ENCODE data around the gene DAGLA. TPM values are rescaled to one million over a fixed set of nuclear protein-coding genes. Genes with fewer than 3 reads are reported as not detected.
"Not testable (repeated sequence)": the region's sequence is repeated elsewhere in the genome, so short reads cannot be mapped to it uniquely, and the experiment has no call there.

DAGLA gene
- total RNA-seq, 1 experiment from 2014 or later: not detected

- no peaks in the 10 kb centered on the region for H3K27me3 ChIP-seq (ENCODE audit: low read length)
- no peak overlapping the region for H2AFZ ChIP-seq (ENCODE audit: low read length)
- H3K9me2 ChIP-seq (replicated peaks; ENCODE audit: insufficient read depth, low read length): no peaks in the 10 kb centered on the region
- H3K27ac ChIP-seq (ENCODE audit: low read length): no peak overlapping the region
- no peak for DNase-seq
- H3K4me2 ChIP-seq (ENCODE audit: low read depth, low read length, poor library complexity, severe bottlenecking): no peak overlapping the region
- H3K36me3 ChIP-seq (ENCODE audit: insufficient read depth, low read length): no peaks in the 10 kb centered on the region
- no peaks in the 10 kb centered on the region for H3K4me1 ChIP-seq (ENCODE audit: low read length)
- no peak overlapping the region for H3K9ac ChIP-seq (ENCODE audit: low read length)
- no peaks in the 10 kb centered on the region for H4K20me1 ChIP-seq (ENCODE audit: insufficient read depth, low read depth, low read length)
- no peak overlapping the region for H3K4me3 ChIP-seq (ENCODE audit: low read length)
- no peaks in the 10 kb centered on the region for H3K79me2 ChIP-seq (ENCODE audit: low read length)
- H3K9me3 ChIP-seq (ENCODE audit: low read length): no peaks in the 10 kb centered on the region
Observed at GRCh38 chr11:61657566-61658290, 22.5 kb upstream of the DAGLA start.

- Histone ChIP-seq H3K9me3 (ENCODE audit: low read length) (no peaks in the 10 kb centered on the region), H2AFZ (ENCODE audit: low read length) (no peak overlapping the region), H3K4me2 (ENCODE audit: low read depth, low read length, poor library complexity, severe bottlenecking) (no peak overlapping the region), H3K36me3 (ENCODE audit: insufficient read depth, low read length) (no peaks in the 10 kb centered on the region), H3K27me3 (ENCODE audit: low read length) (no peaks in the 10 kb centered on the region), H4K20me1 (ENCODE audit: insufficient read depth, low read depth, low read length) (no peaks in the 10 kb centered on the region), H3K4me3 (ENCODE audit: low read length) (no peak overlapping the region), H3K9ac (ENCODE audit: low read length) (no peak overlapping the region), H3K9me2 (replicated peaks; ENCODE audit: insufficient read depth, low read length) (no peaks in the 10 kb centered on the region), H3K27ac (ENCODE audit: low read length) (no peak overlapping the region), H3K4me1 (ENCODE audit: low read length) (no peaks in the 10 kb centered on the region), H3K79me2 (ENCODE audit: low read length) (no peaks in the 10 kb centered on the region)
- no peak for DNase-seq
Observed at GRCh38 chr11:61659413-61660196, 20.6 kb upstream of the DAGLA start.

GRCh38 chr11:61660997-61661396, 19.2 kb upstream of the DAGLA start:
- H3K4me3 ChIP-seq (ENCODE audit: low read length); H3K36me3 ChIP-seq (ENCODE audit: insufficient read depth, low read length); H3K4me2 ChIP-seq (ENCODE audit: low read depth, low read length, poor library complexity, severe bottlenecking); H3K4me1 ChIP-seq (ENCODE audit: low read length); DNase-seq; H3K9me2 ChIP-seq (replicated peaks; ENCODE audit: insufficient read depth, low read length); H3K79me2 ChIP-seq (ENCODE audit: low read length); H3K27me3 ChIP-seq (ENCODE audit: low read length); H3K27ac ChIP-seq (ENCODE audit: low read length); H2AFZ ChIP-seq (ENCODE audit: low read length); H3K9me3 ChIP-seq (ENCODE audit: low read length); H4K20me1 ChIP-seq (ENCODE audit: insufficient read depth, low read depth, low read length); H3K9ac ChIP-seq (ENCODE audit: low read length): not testable (repeated sequence)

GRCh38 chr11:61666684-61667297, 13.4 kb upstream of the DAGLA start:
- H2AFZ ChIP-seq (ENCODE audit: low read length): no peak overlapping the region
- no peaks in the 10 kb centered on the region for H3K9me3 ChIP-seq (ENCODE audit: low read length)
- H3K27ac ChIP-seq (ENCODE audit: low read length): no peak overlapping the region
- no peaks in the 10 kb centered on the region for H3K4me1 ChIP-seq (ENCODE audit: low read length)
- H3K79me2 ChIP-seq (ENCODE audit: low read length): no peaks in the 10 kb centered on the region
- no peak overlapping the region for H3K9ac ChIP-seq (ENCODE audit: low read length)
- DNase-seq: no peak
- no peaks in the 10 kb centered on the region for H4K20me1 ChIP-seq (ENCODE audit: insufficient read depth, low read depth, low read length)
- H3K36me3 ChIP-seq (ENCODE audit: insufficient read depth, low read length): no peaks in the 10 kb centered on the region
- no peaks in the 10 kb centered on the region for H3K9me2 ChIP-seq (replicated peaks; ENCODE audit: insufficient read depth, low read length)
- H3K4me3 ChIP-seq (ENCODE audit: low read length): no peak overlapping the region
- H3K27me3 ChIP-seq (ENCODE audit: low read length): no peaks in the 10 kb centered on the region
- H3K4me2 ChIP-seq (ENCODE audit: low read depth, low read length, poor library complexity, severe bottlenecking): no peak overlapping the region

GRCh38 chr11:61667684-61668305, 12.4 kb upstream of the DAGLA start:
- Histone ChIP-seq H3K27me3 (ENCODE audit: low read length) (no peaks in the 10 kb centered on the region), H3K79me2 (ENCODE audit: low read length) (no peaks in the 10 kb centered on the region), H3K4me2 (ENCODE audit: low read depth, low read length, poor library complexity, severe bottlenecking) (no peak overlapping the region), H3K9ac (ENCODE audit: low read length) (no peak overlapping the region), H3K36me3 (ENCODE audit: insufficient read depth, low read length) (no peaks in the 10 kb centered on the region), H3K9me3 (ENCODE audit: low read length) (no peaks in the 10 kb centered on the region), H3K9me2 (replicated peaks; ENCODE audit: insufficient read depth, low read length) (no peaks in the 10 kb centered on the region), H3K4me1 (ENCODE audit: low read length) (no peaks in the 10 kb centered on the region), H4K20me1 (ENCODE audit: insufficient read depth, low read depth, low read length) (no peaks in the 10 kb centered on the region), H3K27ac (ENCODE audit: low read length) (no peak overlapping the region), H2AFZ (ENCODE audit: low read length) (no peak overlapping the region), H3K4me3 (ENCODE audit: low read length) (no peak overlapping the region)
- DNase-seq: no peak

GRCh38 chr11:61669417-61669816, 10.8 kb upstream of the DAGLA start:
- H3K27ac ChIP-seq (ENCODE audit: low read length): no peak overlapping the region
- H2AFZ ChIP-seq (ENCODE audit: low read length): no peak overlapping the region

GRCh38 chr11:61670626-61671025, 9.6 kb upstream of the DAGLA start:
- Histone ChIP-seq H3K9me2 (replicated peaks; ENCODE audit: insufficient read depth, low read length) (no peaks in the 10 kb centered on the region), H2AFZ (ENCODE audit: low read length) (no peak overlapping the region), H3K9ac (ENCODE audit: low read length) (no peak overlapping the region), H3K9me3 (ENCODE audit: low read length) (no peaks in the 10 kb centered on the region), H3K27me3 (ENCODE audit: low read length) (no peaks in the 10 kb centered on the region), H3K36me3 (ENCODE audit: insufficient read depth, low read length) (no peaks in the 10 kb centered on the region), H3K4me2 (ENCODE audit: low read depth, low read length, poor library complexity, severe bottlenecking) (no peak overlapping the region), H3K4me3 (ENCODE audit: low read length) (no peak overlapping the region), H4K20me1 (ENCODE audit: insufficient read depth, low read depth, low read length) (no peaks in the 10 kb centered on the region), H3K79me2 (ENCODE audit: low read length) (no peaks in the 10 kb centered on the region), H3K27ac (ENCODE audit: low read length) (no peak overlapping the region), H3K4me1 (ENCODE audit: low read length) (no peaks in the 10 kb centered on the region)
- no peak for DNase-seq

More at GRCh38 chr11:61669417-61669816, 10.8 kb upstream of the DAGLA start:
- no peaks in the 10 kb centered on the region for H3K9me3 ChIP-seq (ENCODE audit: low read length)
- no peaks in the 10 kb centered on the region for H3K4me1 ChIP-seq (ENCODE audit: low read length)
- no peaks in the 10 kb centered on the region for H3K9me2 ChIP-seq (replicated peaks; ENCODE audit: insufficient read depth, low read length)
- H3K4me3 ChIP-seq (ENCODE audit: low read length): no peak overlapping the region
- H3K9ac ChIP-seq (ENCODE audit: low read length): no peak overlapping the region
- no peak for DNase-seq
- no peaks in the 10 kb centered on the region for H3K36me3 ChIP-seq (ENCODE audit: insufficient read depth, low read length)
- H3K79me2 ChIP-seq (ENCODE audit: low read length): no peaks in the 10 kb centered on the region
- no peak overlapping the region for H3K4me2 ChIP-seq (ENCODE audit: low read depth, low read length, poor library complexity, severe bottlenecking)
- no peaks in the 10 kb centered on the region for H3K27me3 ChIP-seq (ENCODE audit: low read length)
- H4K20me1 ChIP-seq (ENCODE audit: insufficient read depth, low read depth, low read length): no peaks in the 10 kb centered on the region

GRCh38 chr11:61671527-61671926, 8.7 kb upstream of the DAGLA start:
- Histone ChIP-seq H3K9ac (ENCODE audit: low read length) (no peak overlapping the region), H3K4me2 (ENCODE audit: low read depth, low read length, poor library complexity, severe bottlenecking) (no peak overlapping the region), H4K20me1 (ENCODE audit: insufficient read depth, low read depth, low read length) (no peaks in the 10 kb centered on the region), H3K36me3 (ENCODE audit: insufficient read depth, low read length) (no peaks in the 10 kb centered on the region), H3K79me2 (ENCODE audit: low read length) (no peaks in the 10 kb centered on the region), H3K4me3 (ENCODE audit: low read length) (no peak overlapping the region), H3K9me3 (ENCODE audit: low read length) (no peaks in the 10 kb centered on the region), H2AFZ (ENCODE audit: low read length) (no peak overlapping the region), H3K27ac (ENCODE audit: low read length) (no peak overlapping the region), H3K9me2 (replicated peaks; ENCODE audit: insufficient read depth, low read length) (no peaks in the 10 kb centered on the region), H3K27me3 (ENCODE audit: low read length) (no peaks in the 10 kb centered on the region), H3K4me1 (ENCODE audit: low read length) (no peaks in the 10 kb centered on the region)
- peak; percentile 56 for DNase-seq
